HG03025 (cell line): ENCODE results near the gene LILRB1.
"Not testable (repeated sequence)": the region's sequence is repeated elsewhere in the genome, so short reads cannot be mapped to it uniquely, and the experiment has no call there.

ENCODE experiments used
- ATAC-seq: cut with Tn5 transposase; IDR thresholded peaks from one replicate; pipeline ENCODE4 v1.9.1; 2021; ENCODE audit warnings: mild to moderate bottlenecking, moderate library complexity; ENCODE audit not compliant: unreplicated experiment, low FRiP score

The LILRB1 gene

GRCh38 chr19:54630262-54630661, at the start of gene LILRB1:
LILRB1 (plus strand) TSS chr19:54630484; CDS start chr19:54631074, 590 bp downstream.
- ATAC-seq: not testable (repeated sequence)

GRCh38 chr19:54586397-54586796, 43.9 kb upstream of the LILRB1 start:
- no peak for ATAC-seq

GRCh38 chr19:54587026-54587425, 43.3 kb upstream of the LILRB1 start:
- ATAC-seq: no peak

- not testable (repeated sequence) for ATAC-seq
Measured at GRCh38 chr19:54593445-54593844, 36.8 kb upstream of the LILRB1 start, which contains the start of gene LILRA1. LILRA1 (plus strand) TSS chr19:54593632; CDS start chr19:54594245, 613 bp downstream.

GRCh38 chr19:54593931-54594626, 36.2 kb upstream of the LILRB1 start:
- ATAC-seq: not testable (repeated sequence)

GRCh38 chr19:54594737-54595136, 35.5 kb upstream of the LILRB1 start:
- no peak for ATAC-seq

GRCh38 chr19:54595680-54596436, 34.4 kb upstream of the LILRB1 start:
- not testable (repeated sequence) for ATAC-seq

- ATAC-seq: no peak
Measured at GRCh38 chr19:54600212-54600611, 30.1 kb upstream of the LILRB1 start.

GRCh38 chr19:54606230-54606629, 24.1 kb upstream of the LILRB1 start:
- no peak for ATAC-seq

- ATAC-seq: no peak
Measured at GRCh38 chr19:54606891-54607784, 23.1 kb upstream of the LILRB1 start.

- ATAC-seq: no peak
Measured at GRCh38 chr19:54607785-54608150, 22.5 kb upstream of the LILRB1 start.

- ATAC-seq: no peak
Measured at GRCh38 chr19:54608205-54608604, 22.1 kb upstream of the LILRB1 start.

GRCh38 chr19:54608792-54609191, 21.5 kb upstream of the LILRB1 start:
- ATAC-seq: no peak

GRCh38 chr19:54609356-54609791, 20.9 kb upstream of the LILRB1 start:
- no peak for ATAC-seq

- ATAC-seq: no peak
Measured at GRCh38 chr19:54612428-54612827, 17.9 kb upstream of the LILRB1 start.

- ATAC-seq: no peak
Measured at GRCh38 chr19:54614726-54615125, 15.6 kb upstream of the LILRB1 start.

GRCh38 chr19:54616057-54616456, 14.2 kb upstream of the LILRB1 start:
- ATAC-seq: no peak

- peak; percentile 52 for ATAC-seq
Measured at GRCh38 chr19:54616821-54617560, 13.3 kb upstream of the LILRB1 start.

GRCh38 chr19:54620464-54620863, 9.8 kb upstream of the LILRB1 start:
- no peak for ATAC-seq

- no peak for ATAC-seq
Measured at GRCh38 chr19:54622431-54622830, 7.9 kb upstream of the LILRB1 start.
